Left lung (tissue), 10 donors: ENCODE data around the gene PLD4. TPM values are rescaled to one million over a fixed set of nuclear protein-coding genes. Genes with fewer than 3 reads are reported as not detected.

ENCODE experiments used
- ATAC-seq: fragments of 200-7000 bp; cut with Tn5 transposase; one replicate; pipeline ENCODE4 v1.9.1; 2020; ENCODE audit warnings: moderate library complexity
- DNase-seq, 4 donors: peaks; one replicate each; pipeline ENCODE4 v3.0.0-alpha.2; 2013 to 2020
- H3K27ac ChIP-seq, 2 donors: fragments of 200-600 bp; sonication (generic) in 1 of 2; one replicate each; pipeline versions ENCODE4 v1.5.0 to v1.8.0; 2020 to 2021
- H3K27me3 ChIP-seq, 2 donors: fragments of 200-600 bp; sonication (generic) in 1 of 2; one replicate each; pipeline versions ENCODE4 v1.5.0 to v1.8.0; 2020 to 2021
- H3K36me3 ChIP-seq, 2 donors: fragments of 200-600 bp; sonication (generic) in 1 of 2; one replicate each; pipeline versions ENCODE4 v1.5.0 to v1.8.0; 2020 to 2021
- H3K4me1 ChIP-seq, 2 donors: fragments of 200-600 bp; one replicate each; pipeline ENCODE4 v1.8.0; 2021
- H3K4me3 ChIP-seq, 2 donors: fragments of 200-600 bp; sonication (generic) in 1 of 2; one replicate each; pipeline versions ENCODE4 v1.5.0 to v1.8.0; 2020 to 2021; ENCODE audit warnings: mild to moderate bottlenecking in 1 of 2
- H3K9me3 ChIP-seq, 2 donors: fragments of 200-600 bp; sonication (generic) in 1 of 2; one replicate each; pipeline versions ENCODE4 v1.5.0 to v1.8.0; 2020 to 2021
- intact Hi-C, 2 donors: fragments of 100-400 bp; cut with DNase I; formaldehyde crosslinking; loops; one replicate each; pipeline versions ENCODE4 v1.11.2 to v1.14.2; 2022
- polyA plus RNA-seq, 6 donors: library from polyadenylated mRNA; unstranded; fragments of 120-200 nt; gene quantifications; one replicate each; pipeline ENCODE4 v1.2.1, GENCODE V29; 2013; ENCODE audit not compliant: insufficient read length in 6 of 6
- total RNA-seq, 2 donors: library from RNA; stranded (reverse); fragmentation: NEBNext Ultra II Directional; extraction: Animal tissue kit (Norgen Biotek cat#: 25700); gene quantifications; one replicate each; pipeline ENCODE4 v1.2.1, GENCODE V29; 2021
- TF ChIP-seq, protein P1 (sequence below), 2 donors: fragments of 200-600 bp; sonication (generic) in 1 of 2; IDR thresholded peaks; one replicate each; pipeline versions ENCODE4 v1.5.0 to v1.8.0; 2021; ENCODE audit warnings: antibody characterized with exemption in 2 of 2
- donor health status: DM: no; HTN: yes; CAD: no.
- donor health status: DM: no; HTN: no; CAD: no.

Gene PLD4
- total and polyA plus RNA-seq, 8 donors: 0.76 to 8.0 (median 4.7) TPM

- Histone ChIP-seq H3K4me3 (peak overlapping the region in 1 of 2 donors; percentile 9), H3K27ac (peak overlapping the region in 1 of 2 donors; percentile 76), H3K4me1 (peaks cover 61 to 77% of the 10 kb centered on the region in 2 donors), H3K36me3 (no peaks in the 10 kb centered on the region), H3K27me3 (peaks cover 0 to 24% of the 10 kb centered on the region in 2 donors), H3K9me3 (no peaks in the 10 kb centered on the region)
- TF ChIP-seq, protein P1, sequence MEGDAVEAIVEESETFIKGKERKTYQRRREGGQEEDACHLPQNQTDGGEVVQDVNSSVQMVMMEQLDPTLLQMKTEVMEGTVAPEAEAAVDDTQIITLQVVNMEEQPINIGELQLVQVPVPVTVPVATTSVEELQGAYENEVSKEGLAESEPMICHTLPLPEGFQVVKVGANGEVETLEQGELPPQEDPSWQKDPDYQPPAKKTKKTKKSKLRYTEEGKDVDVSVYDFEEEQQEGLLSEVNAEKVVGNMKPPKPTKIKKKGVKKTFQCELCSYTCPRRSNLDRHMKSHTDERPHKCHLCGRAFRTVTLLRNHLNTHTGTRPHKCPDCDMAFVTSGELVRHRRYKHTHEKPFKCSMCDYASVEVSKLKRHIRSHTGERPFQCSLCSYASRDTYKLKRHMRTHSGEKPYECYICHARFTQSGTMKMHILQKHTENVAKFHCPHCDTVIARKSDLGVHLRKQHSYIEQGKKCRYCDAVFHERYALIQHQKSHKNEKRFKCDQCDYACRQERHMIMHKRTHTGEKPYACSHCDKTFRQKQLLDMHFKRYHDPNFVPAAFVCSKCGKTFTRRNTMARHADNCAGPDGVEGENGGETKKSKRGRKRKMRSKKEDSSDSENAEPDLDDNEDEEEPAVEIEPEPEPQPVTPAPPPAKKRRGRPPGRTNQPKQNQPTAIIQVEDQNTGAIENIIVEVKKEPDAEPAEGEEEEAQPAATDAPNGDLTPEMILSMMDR (IDR thresholded peaks at IDR 0.05): no peak
- peak in 1 of 4 donors; percentile 71 for DNase-seq
- intact Hi-C loops: no loop called here
- ATAC-seq: no peak
Observed at GRCh38 chr14:104969741-104970230, 45.1 kb downstream of the PLD4 start.

GRCh38 chr14:104970231-104971068 lies 45.8 kb downstream of the PLD4 start:
- Histone ChIP-seq H3K4me3 (peak overlapping the region in 1 of 2 donors; percentile 9), H3K36me3 (no peaks in the 10 kb centered on the region), H3K27ac (peak overlapping the region; percentile 29 to 56), H3K27me3 (peaks cover 0 to 24% of the 10 kb centered on the region in 2 donors), H3K4me1 (peaks cover 61 to 84% of the 10 kb centered on the region in 2 donors), H3K9me3 (no peaks in the 10 kb centered on the region)
- ATAC-seq (no peak), DNase-seq (peak in 2 of 4 donors; percentile 76 to 80)
- TF ChIP-seq, protein P1 (IDR thresholded peaks at IDR 0.05): no peak
- intact Hi-C loops: no loop called here

- Histone ChIP-seq H3K27ac (peak overlapping the region; percentile 86), H3K27me3 (peaks cover 0 to 27% of the 10 kb centered on the region in 2 donors), H3K4me3 (no peak overlapping the region), H3K36me3 (no peaks in the 10 kb centered on the region), H3K9me3 (no peaks in the 10 kb centered on the region), H3K4me1 (peaks cover 60 to 94% of the 10 kb centered on the region in 2 donors)
- intact Hi-C loops: no loop called here
- ATAC-seq (no peak), DNase-seq (peak in 1 of 4 donors; percentile 67)
- TF ChIP-seq, protein P1 (IDR thresholded peaks at IDR 0.05): no peak
Observed at GRCh38 chr14:104971447-104972240, 47.0 kb downstream of the PLD4 start.

GRCh38 chr14:104972301-104973134 lies 47.8 kb downstream of the PLD4 start:
- TF ChIP-seq, protein P1 (IDR thresholded peaks at IDR 0.05): no peak
- ATAC-seq (peak; percentile 52), DNase-seq (peak in 3 of 4 donors; percentile 60 to 91 (median 84))
- intact Hi-C loops: no loop called here
- Histone ChIP-seq H3K4me3 (no peak overlapping the region), H3K4me1 (peaks cover 57 to 97% of the 10 kb centered on the region in 2 donors), H3K27me3 (peaks cover 0 to 27% of the 10 kb centered on the region in 2 donors), H3K9me3 (no peaks in the 10 kb centered on the region), H3K27ac (peak overlapping the region; percentile 86), H3K36me3 (no peaks in the 10 kb centered on the region)
